ENCODE data around the gene GALNT16.
"Not testable (repeated sequence)": the region's sequence is repeated elsewhere in the genome, so short reads cannot be mapped to it uniquely, and the experiment has no call there.

Gene GALNT16

DNA sequence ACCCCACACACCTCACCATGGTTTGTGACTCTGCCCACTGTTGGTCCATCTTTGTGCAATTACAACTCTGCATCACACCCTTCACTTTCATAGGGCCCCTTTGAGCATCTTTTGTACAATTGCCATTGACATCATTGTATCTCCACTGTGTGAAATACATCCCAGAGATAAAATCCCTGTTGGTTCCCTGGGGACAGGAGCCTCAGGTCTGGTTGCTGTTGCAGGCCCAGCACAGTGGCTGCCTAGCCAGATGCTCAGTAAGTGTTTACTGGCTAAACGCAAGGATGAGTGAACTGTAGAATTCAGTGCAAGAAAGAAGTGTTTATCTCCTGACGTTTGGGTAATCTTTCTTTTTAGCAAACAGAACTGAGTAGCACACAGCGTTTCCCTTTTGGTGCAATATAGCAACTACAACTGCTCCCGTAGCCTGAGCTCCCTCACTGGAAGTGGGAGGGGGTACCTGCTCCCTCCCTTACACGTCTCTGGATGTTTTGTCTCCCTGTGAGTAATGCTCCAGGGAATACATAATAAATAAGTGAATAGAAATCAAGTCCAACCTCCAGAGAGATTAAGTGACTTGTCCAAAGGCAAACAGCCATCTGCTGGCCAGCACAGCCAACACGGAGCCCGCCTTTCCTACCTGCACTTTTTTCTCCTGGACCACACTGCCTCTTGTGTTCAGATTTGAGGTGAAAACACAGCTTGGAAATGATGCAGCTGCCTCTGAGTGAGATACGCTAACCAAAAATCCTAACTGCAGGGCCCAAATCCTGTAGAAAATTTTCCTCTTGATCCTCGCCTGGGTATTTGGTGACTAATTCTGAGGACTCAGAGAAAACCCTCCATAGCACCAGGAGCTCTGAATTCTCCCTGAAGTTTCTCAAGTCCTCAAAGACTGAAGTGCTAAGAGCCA, 27.4 kb downstream of the GALNT16 start:
- DNase-seq: no peak

- no peak for DNase-seq
These were observed 28.2 kb downstream of the GALNT16 start for GRCh38 chr14:69288011-69288771.

DNA sequence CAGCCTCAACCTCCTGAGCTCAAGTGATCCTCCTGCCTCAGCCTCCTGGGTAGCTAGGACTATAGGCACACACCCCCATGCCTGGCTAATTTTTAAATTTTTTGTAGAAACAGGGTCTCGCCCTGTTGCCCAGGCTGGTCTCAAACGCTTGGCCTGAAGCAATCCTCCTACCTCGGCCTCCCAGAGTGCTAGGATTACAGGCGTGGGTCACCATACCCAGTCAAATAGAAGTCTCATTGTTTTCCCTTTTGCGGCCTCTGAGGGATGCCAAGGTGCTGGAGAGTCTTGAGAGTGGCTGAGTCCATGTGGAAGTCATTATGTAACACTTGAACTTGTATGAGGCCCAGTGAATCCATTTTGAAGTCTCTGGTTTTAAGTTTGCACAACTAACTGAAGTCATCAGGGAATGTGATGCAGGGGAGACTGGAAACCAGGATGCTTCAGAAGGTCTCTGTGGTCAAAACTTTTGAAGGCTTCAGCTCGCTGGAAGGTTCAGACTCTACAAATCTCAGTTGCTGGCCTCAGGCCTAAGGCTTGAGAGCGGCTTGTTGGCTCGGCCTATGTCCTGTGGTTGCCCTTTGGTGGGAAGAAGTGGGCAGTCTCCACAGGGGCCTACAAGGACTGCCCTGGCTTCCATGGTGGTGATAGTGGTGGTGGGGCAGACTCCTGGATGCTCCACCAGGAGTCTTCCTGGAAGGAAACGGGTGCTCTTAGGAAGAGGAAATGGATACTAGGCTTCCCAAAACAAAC, 29.2 kb downstream of the GALNT16 start:
- no peak for DNase-seq

GRCh38 chr14:69289811-69290520, 30.0 kb downstream of the GALNT16 start:
- no peak for DNase-seq

DNA sequence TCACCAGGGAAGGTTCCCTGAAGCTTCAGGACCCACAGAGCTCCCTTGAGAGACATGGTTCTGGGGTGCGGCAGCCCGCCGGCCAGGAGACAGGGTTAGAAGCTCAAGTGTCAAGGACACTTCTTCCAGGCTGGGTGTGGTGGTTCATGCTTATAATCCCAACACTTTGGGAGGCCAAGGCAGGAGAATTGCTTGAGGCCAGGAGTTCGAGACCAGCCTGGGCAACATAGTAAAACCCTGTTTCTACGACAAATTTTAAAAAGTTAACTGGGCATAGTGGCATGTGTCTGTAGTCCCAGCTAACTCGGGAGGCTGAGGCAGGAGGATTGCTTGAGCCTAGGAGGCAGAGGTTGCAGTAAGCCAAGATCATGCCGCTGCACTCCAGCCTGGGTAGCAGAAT, 30.9 kb downstream of the GALNT16 start:
- DNase-seq: not testable (repeated sequence)

- DNase-seq: no peak
These were observed 31.4 kb downstream of the GALNT16 start for GRCh38 chr14:69291396-69291795.

- no peak for DNase-seq
These were observed 32.1 kb downstream of the GALNT16 start for GRCh38 chr14:69291891-69292561.

- DNase-seq: no peak
These were observed 38.4 kb downstream of the GALNT16 start for GRCh38 chr14:69298131-69299071.

DNA sequence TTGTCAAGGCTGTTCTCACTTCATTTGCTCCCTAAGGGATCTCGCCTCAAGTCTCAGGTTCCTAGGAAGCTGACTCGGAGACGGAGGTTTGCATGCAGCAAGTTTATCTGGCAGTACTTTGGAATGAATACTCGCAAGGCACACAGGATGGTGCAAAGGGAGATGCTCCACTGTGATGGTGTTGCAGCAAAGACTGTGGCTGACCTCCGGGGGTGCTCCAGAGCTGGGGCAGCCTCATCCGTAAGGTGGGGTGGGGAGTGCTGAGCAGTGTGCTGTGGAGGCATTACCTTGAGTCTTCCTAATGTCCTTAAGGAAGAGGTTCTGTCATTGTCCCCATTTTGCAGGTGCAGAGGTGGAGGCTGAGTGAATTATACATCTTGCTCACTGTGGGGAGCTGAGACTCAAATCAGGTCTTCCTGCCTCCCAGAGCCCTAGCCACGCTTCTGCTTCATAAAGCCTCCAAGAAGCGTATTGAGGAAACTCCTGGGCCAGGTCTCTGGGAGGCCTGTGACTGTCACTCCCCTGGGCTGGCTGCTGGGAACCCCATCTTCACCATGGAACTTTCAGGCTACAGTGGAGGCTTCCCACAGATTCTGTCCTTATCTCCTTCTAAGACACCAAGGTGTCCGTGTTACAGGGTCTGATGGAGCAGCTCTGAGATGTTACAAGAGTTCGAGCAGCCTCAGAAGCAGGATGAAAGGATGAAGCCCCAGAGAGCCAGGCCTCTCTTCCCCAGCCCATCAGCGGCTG, 39.5 kb downstream of the GALNT16 start:
- DNase-seq: no peak

DNA sequence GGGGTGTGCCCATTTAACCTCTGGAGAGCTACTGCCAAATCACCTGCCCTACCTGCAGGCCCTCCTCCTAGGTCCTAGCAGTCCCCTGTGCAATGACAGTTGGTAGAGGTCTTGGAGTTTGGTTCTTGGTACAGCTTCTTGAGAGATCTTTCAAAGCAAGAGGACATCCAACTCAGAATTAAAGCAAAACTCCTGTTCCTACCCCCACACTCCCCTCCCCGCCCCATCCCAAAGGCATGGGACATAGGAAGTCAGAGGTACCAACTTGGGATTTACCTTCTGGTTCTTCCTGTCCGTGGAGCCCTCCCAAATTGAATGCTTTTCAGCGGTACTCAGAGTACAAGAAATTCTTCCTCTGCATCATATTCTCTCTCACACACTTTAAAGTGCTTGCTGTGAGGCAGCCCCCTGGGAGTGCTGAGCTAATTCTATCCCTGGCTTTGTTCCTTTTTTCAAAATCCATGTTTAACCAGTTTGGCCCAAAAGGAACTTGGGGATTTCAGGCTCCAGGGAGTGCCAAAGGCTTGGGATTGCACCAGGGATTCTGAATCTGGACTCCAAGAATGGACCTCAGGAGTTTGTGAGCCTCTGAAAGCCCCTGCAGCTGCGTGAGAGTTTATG, 40.8 kb downstream of the GALNT16 start:
- DNase-seq: no peak

- DNase-seq: no peak
These were observed 43.1 kb downstream of the GALNT16 start for GRCh38 chr14:69303086-69303485.

GRCh38 chr14:69312608-69313007, 52.6 kb downstream of the GALNT16 start:
- DNase-seq: no peak

- no peak for DNase-seq
These were observed 53.2 kb downstream of the GALNT16 start for GRCh38 chr14:69313176-69313575.

DNA sequence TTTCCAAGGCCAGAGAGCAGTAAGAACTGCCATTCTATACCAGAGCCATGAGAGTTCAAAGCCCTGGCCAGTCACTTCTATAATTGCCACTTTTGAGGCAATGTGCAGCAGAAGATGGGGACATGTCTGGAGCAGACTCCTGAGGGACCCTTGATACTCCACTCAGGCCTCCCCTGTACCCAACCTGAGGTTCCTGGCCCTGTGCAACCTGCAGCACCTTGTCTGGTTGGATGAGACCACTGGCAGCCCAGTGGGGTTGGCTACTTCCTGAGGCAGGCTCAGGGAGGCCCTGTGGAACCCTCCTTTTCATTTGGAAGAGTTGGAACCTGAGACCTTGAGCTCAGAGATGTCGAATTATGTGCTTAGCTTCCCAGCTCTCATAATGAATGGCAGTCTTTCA, 54.4 kb downstream of the GALNT16 start:
- no peak for DNase-seq

- DNase-seq: no peak
These were observed 55.3 kb downstream of the GALNT16 start for GRCh38 chr14:69315301-69315700.

GRCh38 chr14:69316449-69317101, 56.6 kb downstream of the GALNT16 start:
- DNase-seq: no peak

GRCh38 chr14:69317102-69317755, 57.3 kb downstream of the GALNT16 start:
- no peak for DNase-seq

DNA sequence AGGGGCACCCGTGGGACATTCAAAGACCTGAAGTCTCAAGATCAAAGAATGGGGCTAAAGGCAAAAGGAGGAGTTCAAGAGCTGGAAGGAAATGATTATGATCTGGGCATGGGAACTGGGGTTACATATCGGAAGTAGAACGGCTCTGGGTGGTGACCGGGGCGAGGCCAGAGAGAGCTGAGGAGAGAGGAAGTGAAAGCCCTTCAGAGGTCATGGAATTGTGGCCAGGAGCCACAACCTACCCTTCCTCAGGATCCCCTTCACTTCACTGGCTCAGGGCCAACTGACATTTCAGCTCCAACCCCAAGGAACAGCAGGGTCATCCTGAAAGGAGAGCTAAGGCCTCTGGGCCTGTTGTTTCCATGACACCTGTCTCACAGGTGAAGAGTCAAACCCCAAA, 57.8 kb downstream of the GALNT16 start:
- no peak for DNase-seq

DNA sequence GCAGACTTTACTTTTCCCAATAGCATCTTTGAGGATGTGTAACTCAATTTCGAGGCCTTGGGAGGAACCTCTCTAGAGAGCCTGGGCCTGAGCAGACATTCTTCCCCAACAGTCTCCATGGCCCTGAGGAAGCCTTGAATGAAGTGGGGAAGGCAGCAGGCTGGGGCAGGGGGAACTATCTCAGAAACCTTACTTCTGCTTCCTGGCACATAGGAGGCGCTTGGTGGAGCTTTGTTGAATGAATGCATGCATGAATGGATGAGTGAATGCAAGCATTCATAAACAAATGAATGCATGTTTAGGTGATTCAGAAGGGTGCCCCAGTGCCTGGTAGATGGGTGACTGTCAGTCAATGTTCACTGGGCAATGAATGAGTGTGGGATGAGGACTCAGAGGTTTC, 58.3 kb downstream of the GALNT16 start:
- DNase-seq: no peak

Measured in NCI-H1930 (cell line).